ENCODE measurements around the gene ALDH3B1.
"Not testable (repeated sequence)": the region's sequence is repeated elsewhere in the genome, so short reads cannot be mapped to it uniquely, and the experiment has no call there.

DNA sequence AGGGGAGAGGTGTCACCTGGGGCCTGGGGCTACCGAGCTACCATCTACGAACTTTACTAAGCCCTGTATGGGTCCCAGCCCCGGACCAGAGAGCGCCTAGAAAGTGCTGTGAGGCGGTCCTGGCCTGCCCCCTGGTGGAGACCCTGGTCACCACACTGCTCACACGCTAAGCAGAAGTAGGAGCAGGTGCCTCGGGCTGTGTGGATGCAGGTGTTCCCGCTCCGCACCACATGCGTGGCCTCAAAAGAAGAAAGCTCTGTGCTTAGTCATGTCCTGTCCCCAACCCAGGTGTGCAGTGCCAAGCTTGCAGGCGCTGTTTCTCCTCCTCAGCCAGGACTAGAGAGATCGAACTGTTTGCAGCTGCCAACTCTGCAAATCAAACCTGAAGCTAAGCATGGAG is 16.3 kb upstream of the ALDH3B1 start:
- not testable (repeated sequence) for TF ChIP-seq POLR2AphosphoS5 (IDR thresholded peaks at IDR 0.05; ENCODE audit: borderline replicate concordance, low read depth, low read length); EZH2 (IDR thresholded peaks at IDR 0.05)

Measured in SK-N-MC (cell line).